A549 (cell line): ENCODE measurements around the gene MRPS15. TPM values are rescaled to one million over a fixed set of nuclear protein-coding genes. Genes with fewer than 3 reads are reported as not detected.

ENCODE experiments used
- ATAC-seq, 2 experiments: fragments of 200-7000 bp in 1 of 2; fragments of >200 bp in 1 of 2; cut with Nextera tagmentation in 1 of 2; cut with Tn5 transposase in 1 of 2; 3 replicates each; pipeline versions ENCODE4 v1.8.0 to v1.9.1; 2018 to 2020; ENCODE audit warnings: mild to moderate bottlenecking in 1 of 2, moderate library complexity in 1 of 2
- CTCF ChIA-PET: fragments of 300-600 bp; sonication (Branson Sonifier 250); formaldehyde crosslinking; extraction: SDS; loops from one replicate; lab custom pipeline; 2021; ENCODE audit warnings: antibody characterized with exemption, inconsistent platforms; lab: Yijun Ruan, JAX
- POLR2A ChIA-PET: fragments of 350-600 bp; formaldehyde crosslinking; extraction: SDS; loops from one replicate; lab custom pipeline; 2021; ENCODE audit warnings: antibody characterized with exemption, inconsistent platforms; lab: Yijun Ruan, JAX
- DNase-seq, 2 experiments: peaks; one replicate each; pipeline versions ENCODE4 v3.0.0 to v3.0.0-alpha.2; 2011 to 2016; ENCODE audit warnings: low read depth in 1 of 2, low spot score in 1 of 2
- FAIRE-seq: peaks from 2 replicates; lab custom pipeline; 2011; peaks lifted over from hg19 to GRCh38; lab: Jason Lieb, UNC
- H3K27ac ChIP-seq, 2 experiments: fragments of >200 bp; sonication (Bioruptor Twin); formaldehyde crosslinking; 3 replicates each; pipeline ENCODE4 v1.5.1; 2016 to 2017
- H3K4me1 ChIP-seq: fragments of >200 bp; sonication (Bioruptor Twin); formaldehyde crosslinking; 3 replicates; pipeline ENCODE4 v1.6.1; 2016
- H3K4me2 ChIP-seq: fragments of >200 bp; sonication (Bioruptor Twin); formaldehyde crosslinking; 3 replicates; pipeline ENCODE4 v1.6.1; 2016
- H3K4me3 ChIP-seq: fragments of >200 bp; sonication (Bioruptor Twin); formaldehyde crosslinking; 3 replicates; pipeline ENCODE4 v1.5.1; 2016
- H3K9me3 ChIP-seq: fragments of >200 bp; sonication (Bioruptor Twin); formaldehyde crosslinking; 3 replicates; pipeline ENCODE4 v1.6.1; 2016
- BHLHE40 ChIP-seq: IDR thresholded peaks from 2 replicates; pipeline ENCODE4 v1.6.1; 2012; ENCODE audit warnings: low read depth, low read length, inconsistent platforms
- CEBPB ChIP-seq, 2 experiments: fragments of >200 bp in 1 of 2; sonication (Bioruptor Twin) in 1 of 2; formaldehyde crosslinking in 1 of 2; IDR thresholded peaks; 2 replicates each; pipeline ENCODE4 v1.6.1; 2012 to 2016
- CHD2 ChIP-seq: fragments of 150-350 bp; IDR thresholded peaks from 2 replicates; pipeline ENCODE4 v1.6.1; 2014; ENCODE audit warnings: low read length; ENCODE audit not compliant: partially characterized antibody
- CTCF ChIP-seq: fragments of >200 bp; sonication (Bioruptor Twin); formaldehyde crosslinking; IDR thresholded peaks from 3 replicates; pipeline ENCODE4 v1.5.1; 2016
- E2F6 ChIP-seq: IDR thresholded peaks from 2 replicates; pipeline ENCODE4 v1.6.1; 2012; ENCODE audit warnings: low read depth, borderline replicate concordance
- ELK1 ChIP-seq: fragments of 150-350 bp; IDR thresholded peaks from 2 replicates; pipeline ENCODE4 v1.6.1; 2014; ENCODE audit warnings: low read depth, mild to moderate bottlenecking, low read length
- EP300 ChIP-seq, 2 experiments: fragments of >200 bp; sonication (Bioruptor Twin); formaldehyde crosslinking; IDR thresholded peaks; 2 replicates in 1 of 2; 3 replicates in 1 of 2; pipeline ENCODE4 v1.6.1; 2016 to 2017
- ESRRA ChIP-seq: fragments of 150-350 bp; IDR thresholded peaks from 2 replicates; pipeline ENCODE4 v1.6.1; 2014; ENCODE audit warnings: mild to moderate bottlenecking, low read length, borderline replicate concordance
- HDAC2 ChIP-seq: fragments of 200-600 bp; sonication (generic); IDR thresholded peaks from 2 replicates; pipeline ENCODE4 v1.6.1; 2016
- HMGXB4 ChIP-seq: fragments of 250-450 bp; sonication (Bioruptor Pico); IDR thresholded peaks from 2 replicates; pipeline ENCODE4 v1.5.0; 2021; ENCODE audit warnings: mild to moderate bottlenecking, moderate library complexity, borderline replicate concordance
- HOXA7 ChIP-seq: fragments of 250-450 bp; sonication (Bioruptor Pico); IDR thresholded peaks from 2 replicates; pipeline ENCODE4 v1.5.0; 2020; ENCODE audit warnings: mild to moderate bottlenecking, moderate library complexity
- PHF8 ChIP-seq: fragments of 200-600 bp; sonication (generic); IDR thresholded peaks from 2 replicates; pipeline ENCODE4 v1.6.1; 2016; ENCODE audit warnings: low read depth, mild to moderate bottlenecking, antibody characterized with exemption, moderate library complexity, borderline replicate concordance
- RFX5 ChIP-seq: fragments of 450-650 bp; IDR thresholded peaks from 2 replicates; pipeline ENCODE4 v1.7.1; 2014; ENCODE audit warnings: antibody characterized with exemption, mild to moderate bottlenecking, moderate library complexity
- SMC3 ChIP-seq: fragments of >200 bp; sonication (Bioruptor Twin); formaldehyde crosslinking; IDR thresholded peaks from 3 replicates; pipeline ENCODE4 v1.6.1; 2018; ENCODE audit warnings: inconsistent platforms
- TFCP2L1 ChIP-seq: fragments of 250-450 bp; sonication (Bioruptor Pico); IDR thresholded peaks from 2 replicates; pipeline ENCODE4 v1.5.0; 2021; ENCODE audit warnings: mild to moderate bottlenecking
- ZSCAN20 ChIP-seq: fragments of 250-450 bp; sonication (Bioruptor Pico); IDR thresholded peaks from 2 replicates; pipeline ENCODE4 v1.8.0; 2022; ENCODE audit warnings: mild to moderate bottlenecking, moderate library complexity
- WGBS: methylation state at CpG from one replicate; pipeline ENCODE4 v1.1.6; 2017; ENCODE audit errors: missing lambda C conversion rate; 5-methylcytosine and 5-hydroxymethylcytosine counted together
- polyA plus RNA-seq, 4 experiments: library from polyadenylated mRNA; depleted of rRNA in 3 of 4; stranded (reverse); fragments of >200 nt; fragmentation: RNase III in 1 of 4; extraction: RNeasy Plus Mini Kit Qiagen cat#74134 plus additional on column Dnase treatment in 1 of 4; gene quantifications; 2 replicates in 3 of 4; 3 replicates in 1 of 4; pipeline ENCODE4 v1.2.3, GENCODE V29; 2011 to 2017

Gene MRPS15
- polyA plus RNA-seq, 2 of the 4 experiments (the other 2 are of a cell fraction), result 74.7 to 79.7 TPM

GRCh38 chr1:36464605-36465393 lies 615 bp upstream of the MRPS15 start:
- ChIA-PET POLR2A (interaction anchor here (0.6 to 1.5 kb wide), 13 partner anchors 10 to 315 kb away, joined by 3 to 16 read pairs (median 4); partner anchors contain the start of genes CSF3R, OSCP1, THRAP3 and TRAPPC3), CTCF (interaction anchor here (0.7 to 1.3 kb wide), 3 partner anchors 10 to 52 kb away, joined by 3 read pairs; no protein-coding TSS in a partner anchor)
- TF ChIP-seq CHD2 (no peak), BHLHE40 (no peak), PHF8 (no peak), ELK1 (no peak), HOXA7 (0 out of 2 replicates have a peak, but pooled peaks have one; percentile 60)
- WGBS, result 65% methylated on average over 9 of the region's 13 CpGs
- H3K4me3 ChIP-seq, result peak overlapping the region; percentile 79
- H3K4me1 ChIP-seq, result peaks cover 19% of the 10 kb centered on the region
- DNase-seq (no peak), FAIRE-seq (no peak), ATAC-seq (peak; percentile 76 to 77)
- H3K9me3 ChIP-seq, result no peaks in the 10 kb centered on the region
- H3K4me2 ChIP-seq, result peak overlapping the region; percentile 92
- peak overlapping the region; percentile 92 to 95 for H3K27ac ChIP-seq

- peaks cover 19% of the 10 kb centered on the region for H3K4me1 ChIP-seq
- DNase-seq (no peak), FAIRE-seq (no peak), ATAC-seq (peak in 1 of 2 experiments; percentile 38; a peak in 3 of 6 replicates)
- H3K4me3 ChIP-seq, result peak overlapping the region; percentile 79
- H3K4me2 ChIP-seq, result peak overlapping the region; percentile 86
- ChIA-PET CTCF (interaction anchor here (1.3 kb wide), 1 partner anchor 17 kb away, joined by 3 read pairs; no protein-coding TSS in a partner anchor), POLR2A (interaction anchor here (0.6 to 1.5 kb wide), 7 partner anchors 9 to 314 kb away, joined by 3 to 16 read pairs (median 7); partner anchors contain the start of genes OSCP1 and TRAPPC3)
- peak overlapping the region; percentile 92 to 95 for H3K27ac ChIP-seq
- no peaks in the 10 kb centered on the region for H3K9me3 ChIP-seq
- no peak for TF ChIP-seq E2F6
- no peak for TF ChIP-seq TFCP2L1 (CRISPR knock-in tag)
- TF ChIP-seq SMC3, result no peak
- TF ChIP-seq PHF8, result no peak
- TF ChIP-seq CTCF, result no peak
- TF ChIP-seq ESRRA, result no peak
- TF ChIP-seq HDAC2, result no peak
- no peak for TF ChIP-seq EP300 (IDR thresholded peaks at IDR 0.05)
- no peak for TF ChIP-seq CHD2
- TF ChIP-seq HMGXB4 (CRISPR knock-in tag), result no peak
- no peak for TF ChIP-seq CEBPB (IDR thresholded peaks at IDR 0.05)
- no peak for TF ChIP-seq ZSCAN20
- no peak for TF ChIP-seq RFX5
- 22% methylated on average over 6 of the region's 6 CpGs for WGBS
These were observed 751 bp downstream of the MRPS15 start for GRCh38 chr1:36463463-36463802.
